NCI-H1092 treated with DMSO at 0.1 percent for 48 hours (cell line): ENCODE measurements around the gene JAZF1.
"Not testable (repeated sequence)": the region's sequence is repeated elsewhere in the genome, so short reads cannot be mapped to it uniquely, and the experiment has no call there.

Experiments
- DNase-seq: peaks from one replicate; lab custom pipeline; 2025; lab: John Stamatoyannopoulos, UW

The JAZF1 gene

GRCh38 chr7:27941522-27941921, 239.1 kb downstream of the JAZF1 start:
- no peak for DNase-seq

DNA sequence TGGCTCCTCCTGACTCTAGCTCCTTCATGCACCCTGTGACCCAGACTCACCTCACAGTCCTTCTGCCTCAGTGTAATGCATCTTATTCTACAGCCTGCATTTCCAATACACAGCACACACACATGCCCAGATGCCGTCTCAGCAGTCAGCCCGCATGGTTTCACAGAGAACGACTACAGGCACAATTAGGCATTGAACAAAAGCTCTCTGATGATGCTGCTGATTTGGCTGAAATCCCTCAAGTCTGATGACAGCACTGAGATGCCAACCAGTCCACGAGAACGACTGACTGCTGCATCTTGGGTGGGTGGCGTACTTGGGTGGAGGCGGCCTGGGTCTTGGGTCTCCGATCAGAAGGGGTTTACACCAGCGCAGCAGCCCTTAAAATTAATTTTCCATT, 240.3 kb downstream of the JAZF1 start:
- DNase-seq = no peak

DNA sequence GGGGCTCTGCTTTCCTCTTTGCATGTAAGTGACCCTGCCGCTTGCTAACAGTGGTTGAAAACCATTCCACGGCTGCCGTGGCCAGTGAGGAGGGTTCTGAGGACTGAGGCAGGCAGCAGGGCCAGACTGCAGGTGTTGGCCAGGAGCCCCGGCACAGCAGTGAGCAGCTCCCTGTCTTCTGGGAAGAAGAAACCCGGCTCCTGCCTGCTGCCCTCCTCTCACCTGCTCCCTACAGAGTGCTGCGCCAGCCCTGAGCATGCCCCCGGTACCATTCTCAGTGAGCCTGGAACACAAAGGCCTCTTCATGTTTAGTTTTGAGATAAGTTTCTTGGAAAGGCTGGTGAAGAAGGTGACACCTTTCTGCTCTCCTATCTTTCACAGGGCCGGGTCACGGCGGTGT, 240.7 kb downstream of the JAZF1 start:
- no peak for DNase-seq

DNA sequence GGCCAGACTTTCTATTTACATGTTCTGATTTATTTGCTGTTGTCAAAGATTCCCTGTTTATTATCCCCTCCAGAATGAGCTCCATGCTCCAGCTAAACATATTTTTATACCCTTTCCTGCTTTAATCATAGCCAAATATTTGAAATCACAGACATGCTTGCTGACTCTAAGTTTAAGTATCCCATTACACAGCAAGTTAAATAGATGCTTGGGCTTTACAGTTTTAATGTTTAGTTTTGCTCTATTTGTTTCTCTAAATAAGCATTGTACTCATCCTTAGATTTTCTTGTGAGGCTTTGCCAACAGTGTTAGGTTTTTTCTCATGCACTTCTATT, 243.9 kb downstream of the JAZF1 start:
- DNase-seq = peak; percentile 36

- DNase-seq = no peak
These were observed 244.4 kb downstream of the JAZF1 start for GRCh38 chr7:27936047-27936767.

DNA sequence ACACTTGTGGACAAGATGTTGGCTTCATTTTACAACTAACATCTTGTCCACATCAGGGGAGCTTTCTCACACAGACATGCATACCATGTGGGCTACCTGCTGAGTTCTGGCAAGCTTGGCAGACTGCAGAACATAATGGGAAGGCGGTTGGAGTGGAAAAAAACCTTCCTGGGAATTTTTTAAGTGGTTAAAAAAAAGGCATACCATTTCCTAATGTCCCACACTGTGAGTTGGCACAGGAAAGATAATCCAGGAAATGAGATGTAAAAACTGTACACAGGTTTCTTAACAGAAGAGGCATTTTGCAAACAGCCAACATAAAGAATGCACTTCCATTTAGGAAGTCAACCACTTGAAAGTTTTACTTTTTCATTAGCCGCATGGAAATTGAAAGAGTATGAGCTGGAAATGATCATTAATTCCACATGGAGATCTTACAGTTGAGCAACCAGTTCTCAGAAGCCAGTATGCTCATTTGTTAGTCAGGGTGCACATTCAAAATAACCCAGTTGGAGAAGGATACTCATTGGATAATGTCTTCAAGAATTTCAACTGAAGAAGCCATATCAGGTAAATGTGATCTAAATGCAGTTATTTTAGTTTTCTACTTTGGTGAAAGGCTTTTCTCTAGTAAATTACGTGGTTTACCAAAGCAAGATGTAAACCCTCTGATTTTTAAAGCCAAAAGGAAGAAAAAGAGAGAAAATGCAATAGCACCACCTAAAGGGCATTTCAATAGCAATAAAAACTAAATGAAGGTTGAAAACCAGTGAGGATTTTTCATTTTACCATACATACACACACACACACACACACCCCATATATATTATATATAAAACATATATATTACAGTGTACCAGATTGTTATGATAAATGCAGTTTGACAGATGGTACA, 246.7 kb downstream of the JAZF1 start:
- peak; percentile 78 for DNase-seq

DNA sequence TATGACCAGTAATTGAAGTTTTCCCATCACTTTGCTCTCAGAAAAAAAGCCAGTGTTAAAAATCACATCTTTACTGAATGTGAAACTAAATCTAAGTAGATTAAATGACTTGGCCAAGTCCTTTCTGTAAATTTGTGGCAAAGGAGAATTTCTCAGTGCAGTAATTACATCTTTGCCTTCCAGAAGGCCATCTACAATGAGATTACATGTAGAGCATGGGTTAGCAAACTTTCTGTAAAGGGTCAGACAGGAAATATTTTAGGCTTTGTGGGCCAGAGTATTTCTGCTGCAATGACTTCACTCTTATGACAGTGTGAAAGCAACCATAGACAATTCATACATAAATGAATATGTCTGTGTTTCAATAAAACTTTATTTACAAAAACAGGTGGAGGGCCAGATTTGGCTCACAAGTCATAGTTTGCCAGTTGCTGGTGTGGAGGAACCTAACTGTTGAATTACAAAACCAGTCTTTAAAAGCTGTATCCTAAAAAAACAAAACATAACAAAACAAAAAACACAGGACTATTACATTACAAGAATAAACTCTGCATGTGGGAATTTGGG, 249.6 kb downstream of the JAZF1 start:
- no peak for DNase-seq

DNA sequence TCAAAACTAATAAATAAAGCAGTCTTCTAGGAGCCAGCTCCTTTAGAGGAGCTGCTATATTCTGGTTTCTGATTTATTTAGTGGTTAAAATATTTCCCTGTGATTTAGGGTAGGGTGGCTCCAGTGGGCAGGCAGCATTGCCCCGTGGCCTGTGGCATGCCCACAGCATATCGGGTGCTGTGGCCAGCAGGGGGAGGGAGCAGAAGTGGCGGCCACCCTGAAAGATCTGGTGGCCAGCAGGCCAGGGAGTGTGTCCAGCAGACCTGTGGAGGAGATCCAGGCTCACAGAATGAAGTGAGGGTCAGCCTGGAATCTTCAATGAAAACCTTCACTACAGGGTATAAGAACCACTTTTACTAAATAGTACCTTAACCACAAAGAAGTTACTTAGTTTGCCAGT, 251.5 kb downstream of the JAZF1 start:
- DNase-seq = no peak

DNA sequence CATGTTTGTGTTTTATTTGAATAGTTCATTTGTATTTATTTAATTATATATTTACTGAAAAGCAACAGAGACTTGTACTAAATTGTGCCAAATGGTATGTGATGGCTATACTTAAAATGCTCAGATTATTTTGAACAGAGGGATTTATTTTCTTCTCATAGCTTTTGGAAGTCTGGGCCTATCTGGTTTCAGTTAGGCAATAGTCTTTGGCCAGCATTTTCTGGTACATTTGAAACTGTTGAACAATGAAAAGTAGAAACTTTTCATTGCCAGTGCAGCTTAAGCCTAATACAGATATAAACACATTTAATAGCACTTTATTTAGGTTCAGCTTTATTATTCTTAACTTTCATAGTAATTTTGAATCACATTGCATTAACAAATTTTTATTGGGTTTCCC, 252.6 kb downstream of the JAZF1 start:
- no peak for DNase-seq

- no peak for DNase-seq
These were observed 254.9 kb downstream of the JAZF1 start for GRCh38 chr7:27925573-27926201.

GRCh38 chr7:27923642-27923980, 257.0 kb downstream of the JAZF1 start:
- no peak for DNase-seq

- no peak for DNase-seq
These were observed 257.5 kb downstream of the JAZF1 start for GRCh38 chr7:27922907-27923641.

DNA sequence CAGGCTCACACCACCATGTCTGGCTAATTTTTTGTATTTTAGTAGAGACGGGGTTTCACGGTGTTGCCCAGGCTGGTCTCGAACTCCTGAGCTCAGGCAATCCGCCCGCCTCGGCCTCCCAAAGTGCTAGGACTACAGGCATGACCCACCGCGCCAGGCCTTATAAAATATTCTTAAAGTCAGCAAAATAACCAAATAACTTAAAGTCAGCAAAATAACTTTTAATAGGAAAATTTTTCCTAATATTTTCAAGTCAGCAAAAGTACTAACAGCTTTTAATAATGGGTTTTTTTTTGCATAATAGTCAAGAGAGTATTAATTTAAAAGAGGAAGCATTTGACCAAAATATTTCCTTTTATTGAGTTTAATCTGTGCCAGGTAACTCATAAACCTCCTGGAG, 258.2 kb downstream of the JAZF1 start:
- not testable (repeated sequence) for DNase-seq

GRCh38 chr7:27921081-27921836, 259.3 kb downstream of the JAZF1 start:
- peak; percentile 81 for DNase-seq

DNA sequence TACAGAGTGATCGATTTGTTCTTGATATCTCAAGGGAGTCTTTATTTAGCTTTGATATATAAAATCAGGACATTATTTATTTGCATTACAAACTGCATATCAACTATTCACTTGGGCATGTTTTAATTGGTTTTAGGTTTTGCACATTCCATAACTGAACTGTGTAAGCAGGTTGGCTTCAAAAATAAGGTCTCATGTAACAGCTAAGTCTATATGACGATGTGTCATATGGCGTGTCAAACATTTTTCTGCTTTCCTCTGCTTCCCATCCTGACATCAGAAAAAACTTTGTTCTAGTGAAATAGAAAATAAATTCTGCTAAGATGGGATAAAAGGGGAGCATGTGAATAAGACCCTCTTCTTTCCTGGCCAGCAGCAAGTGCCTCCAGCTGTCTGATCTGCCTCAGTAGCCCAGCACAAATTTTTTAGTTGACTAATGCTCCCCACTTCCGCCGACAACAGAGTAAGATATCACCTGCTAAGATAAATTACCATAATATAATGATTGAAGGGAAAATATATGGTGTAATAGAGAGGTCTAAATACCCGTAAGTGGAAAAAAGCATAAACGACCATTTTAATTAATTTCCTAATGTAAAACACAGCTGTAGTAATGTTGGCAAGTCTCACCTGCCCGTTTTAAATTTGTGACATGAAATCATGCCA, 260.2 kb downstream of the JAZF1 start:
- DNase-seq = no peak

- no peak for DNase-seq
These were observed 262.1 kb downstream of the JAZF1 start for GRCh38 chr7:27918503-27918902.

DNA sequence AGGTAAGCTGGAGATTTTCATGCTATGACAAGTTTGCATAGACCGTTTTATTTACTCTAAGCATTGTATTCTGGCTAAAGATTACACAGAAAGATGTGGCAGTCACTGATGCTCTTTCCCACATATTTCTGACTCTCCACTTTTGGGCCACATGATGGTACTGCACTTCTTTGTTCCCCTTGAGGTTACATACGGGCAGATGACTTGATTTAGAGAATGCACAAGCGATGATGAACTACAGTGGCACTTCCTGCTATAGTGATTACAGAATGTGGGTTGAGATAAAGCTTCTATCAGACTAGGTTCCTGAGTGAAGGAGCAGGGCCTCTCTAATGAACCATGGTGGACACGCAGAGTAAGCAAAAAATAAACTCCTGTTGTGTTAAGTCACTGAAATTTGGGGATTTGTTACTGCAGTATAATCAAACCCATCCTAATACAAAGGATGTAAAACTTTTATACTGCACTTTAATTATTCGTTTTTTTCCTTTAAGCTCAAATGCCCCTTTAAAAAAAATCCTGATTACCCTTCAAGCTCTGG, 262.8 kb downstream of the JAZF1 start:
- DNase-seq = no peak

DNA sequence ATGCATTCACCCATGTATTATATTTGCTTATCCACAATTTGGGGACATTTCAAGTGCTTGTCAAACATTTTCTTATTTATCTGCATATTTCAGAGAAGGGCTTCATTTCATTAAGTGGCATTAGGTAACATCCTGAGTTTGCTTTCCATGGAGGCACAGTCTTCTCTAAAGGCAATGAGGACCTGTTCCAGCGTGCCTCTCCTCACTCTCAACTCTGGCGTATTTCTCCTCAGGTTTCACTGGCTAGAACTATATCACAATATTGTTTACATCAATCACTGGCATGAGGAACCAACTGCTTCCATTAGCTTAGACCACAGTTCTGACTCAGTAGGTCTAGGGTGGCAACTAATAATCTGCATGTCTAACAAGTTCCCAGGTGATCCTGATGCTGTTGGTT, 263.5 kb downstream of the JAZF1 start:
- peak; percentile 18 for DNase-seq

DNA sequence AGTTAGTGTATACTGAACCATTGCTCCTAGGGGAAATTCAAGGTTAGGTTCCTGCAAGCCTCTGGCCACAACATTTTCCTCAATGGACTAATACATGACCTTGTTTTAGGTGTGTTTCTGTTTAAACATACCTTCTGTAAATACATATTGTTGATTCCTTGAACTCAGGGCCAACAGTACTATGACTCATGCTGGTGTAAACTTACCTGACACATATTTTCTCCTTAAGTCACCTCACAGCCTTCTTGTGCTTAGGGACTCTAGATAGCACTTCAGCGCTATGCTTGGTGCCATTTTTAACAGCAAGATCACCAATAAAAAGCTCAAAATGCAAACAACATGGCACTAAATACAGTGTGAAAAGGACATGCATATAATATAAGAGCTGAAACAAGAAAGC, 264.2 kb downstream of the JAZF1 start:
- no peak for DNase-seq

DNA sequence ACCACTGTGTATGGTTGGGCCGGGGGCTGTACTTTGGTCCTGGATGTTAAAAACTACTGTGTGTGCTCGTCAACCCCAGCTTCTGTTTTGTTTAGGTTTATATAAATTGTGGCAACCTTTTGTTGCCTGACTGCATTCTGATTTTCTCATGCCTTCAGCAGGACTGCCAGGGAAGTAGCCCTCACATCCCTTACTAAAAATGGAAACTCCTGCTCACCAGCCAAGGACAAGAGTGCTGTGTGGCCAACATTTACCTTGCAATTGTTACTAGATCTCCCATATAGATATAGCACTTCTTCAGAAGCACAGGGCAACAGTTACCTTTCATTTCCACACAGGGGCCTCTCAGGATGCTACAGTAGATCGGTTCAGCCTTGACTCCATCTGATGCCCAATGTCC, 266.2 kb downstream of the JAZF1 start:
- DNase-seq = no peak

DNA sequence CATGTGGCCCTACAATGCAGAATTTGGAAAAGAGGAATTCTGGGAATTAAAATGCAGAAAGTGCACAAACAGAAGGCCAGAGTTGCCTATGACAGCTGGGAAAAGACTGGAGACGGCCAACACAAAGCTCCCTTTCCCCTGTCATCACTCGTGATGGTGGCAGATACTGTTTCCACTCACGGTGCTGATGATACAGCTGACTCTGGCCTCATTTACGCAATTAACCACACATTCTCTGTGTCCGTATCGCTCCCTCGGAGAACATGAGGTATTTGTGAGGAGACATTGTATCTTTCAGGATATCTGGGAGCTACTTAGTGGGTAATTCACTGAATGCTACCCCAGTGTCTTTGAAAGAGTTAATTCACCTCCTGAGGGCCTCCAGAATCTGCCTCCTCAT, 267.8 kb downstream of the JAZF1 start:
- DNase-seq = no peak
